WTC11 (cell line): ENCODE data around the gene ARL10. TPM values are rescaled to one million over a fixed set of nuclear protein-coding genes. Genes with fewer than 3 reads are reported as not detected.
A peak's percentile ranks its signal among the peaks of the same experiment; 100 is the strongest.

Experiments
- AFF4 ChIP-seq: sonication (generic); formaldehyde crosslinking; IDR thresholded peaks from 2 replicates; pipeline ENCODE4 v1.8.1; 2023; ENCODE audit warnings: mild to moderate bottlenecking, missing genetic modification reagents, borderline replicate concordance
- ATF2 ChIP-seq: sonication (generic); formaldehyde crosslinking; IDR thresholded peaks from 2 replicates; pipeline ENCODE4 v1.8.1; 2022; ENCODE audit warnings: low read depth, missing genetic modification reagents, borderline replicate concordance
- ATF6 ChIP-seq: sonication (generic); formaldehyde crosslinking; IDR thresholded peaks from 2 replicates; pipeline ENCODE4 v1.8.1; 2023; ENCODE audit warnings: mild to moderate bottlenecking, missing genetic modification reagents
- CBFB ChIP-seq: sonication (generic); formaldehyde crosslinking; IDR thresholded peaks from 2 replicates; pipeline ENCODE4 v1.8.1; 2022; ENCODE audit warnings: mild to moderate bottlenecking, low read depth, missing genetic modification reagents
- E2F4 ChIP-seq: sonication (generic); formaldehyde crosslinking; IDR thresholded peaks from 2 replicates; pipeline ENCODE4 v1.8.1; 2022; ENCODE audit warnings: low read depth, mild to moderate bottlenecking, moderate library complexity, missing genetic modification reagents, borderline replicate concordance
- FOXK1 ChIP-seq: sonication (generic); formaldehyde crosslinking; IDR thresholded peaks from 2 replicates; pipeline ENCODE4 v1.8.0; 2022; ENCODE audit warnings: mild to moderate bottlenecking, moderate library complexity, missing genetic modification reagents
- IRF1 ChIP-seq: sonication (generic); formaldehyde crosslinking; IDR thresholded peaks from 2 replicates; pipeline ENCODE4 v1.8.0; 2023; ENCODE audit warnings: missing genetic modification reagents
- MAX ChIP-seq: sonication (generic); formaldehyde crosslinking; IDR thresholded peaks from 2 replicates; pipeline ENCODE4 v1.8.0; 2022; ENCODE audit warnings: mild to moderate bottlenecking, missing genetic modification reagents
- MXD4 ChIP-seq: fragments of 250-450 bp; sonication (Bioruptor Pico); IDR thresholded peaks from 2 replicates; pipeline ENCODE4 v1.8.0; 2021; ENCODE audit warnings: mild to moderate bottlenecking, moderate library complexity, borderline replicate concordance
- NR3C1 ChIP-seq: sonication (generic); formaldehyde crosslinking; conservative IDR thresholded peaks from 2 replicates; pipeline ENCODE4 v1.8.1; 2023; ENCODE audit warnings: low read depth, mild to moderate bottlenecking, missing genetic modification reagents
- RELA ChIP-seq: sonication (generic); formaldehyde crosslinking; IDR thresholded peaks from 2 replicates; pipeline ENCODE4 v1.8.1; 2022; ENCODE audit warnings: missing genetic modification reagents, mild to moderate bottlenecking, borderline replicate concordance
- SMAD3 ChIP-seq: sonication (generic); formaldehyde crosslinking; IDR thresholded peaks from 2 replicates; pipeline ENCODE4 v1.8.0; 2022; ENCODE audit warnings: missing genetic modification reagents, mild to moderate bottlenecking, borderline replicate concordance
- SOX15 ChIP-seq: fragments of 250-450 bp; sonication (Bioruptor Pico); IDR thresholded peaks from 2 replicates; pipeline ENCODE4 v1.9.0; 2021; ENCODE audit warnings: mild to moderate bottlenecking
- SP1 ChIP-seq: sonication (generic); formaldehyde crosslinking; conservative IDR thresholded peaks from 2 replicates; pipeline ENCODE4 v1.8.1; 2022; ENCODE audit warnings: missing genetic modification reagents
- TEAD4 ChIP-seq: sonication (generic); formaldehyde crosslinking; IDR thresholded peaks from 2 replicates; pipeline ENCODE4 v1.8.0; 2022; ENCODE audit warnings: mild to moderate bottlenecking, missing genetic modification reagents
- USF1 ChIP-seq: sonication (generic); formaldehyde crosslinking; IDR thresholded peaks from 2 replicates; pipeline ENCODE4 v1.8.0; 2022; ENCODE audit warnings: mild to moderate bottlenecking, missing genetic modification reagents
- ZNF138 ChIP-seq: sonication (generic); formaldehyde crosslinking; conservative IDR thresholded peaks from 2 replicates; pipeline ENCODE4 v1.8.1; 2022; ENCODE audit warnings: mild to moderate bottlenecking, moderate library complexity, missing genetic modification reagents
- ZNF281 ChIP-seq: sonication (generic); formaldehyde crosslinking; IDR thresholded peaks from 2 replicates; pipeline ENCODE4 v1.8.0; 2023; ENCODE audit warnings: mild to moderate bottlenecking, missing genetic modification reagents
- ZNF416 ChIP-seq: fragments of 250-450 bp; sonication (Bioruptor Pico); IDR thresholded peaks from 2 replicates; pipeline ENCODE4 v1.9.0; 2021; ENCODE audit warnings: mild to moderate bottlenecking, inconsistent platforms
- total RNA-seq: library from RNA; stranded (reverse); gene quantifications from 3 replicates; pipeline ENCODE4 v1.2.3, GENCODE V29; 2021

Gene ARL10
- total RNA-seq, 1 experiment from 2014 or later: 6.8 TPM

- TF ChIP-seq ZNF281 (CRISPR knock-in tag) (no peak), ATF6 (CRISPR knock-in tag) (no peak), USF1 (CRISPR knock-in tag) (0 out of 2 replicates have a peak, but pooled peaks have one; percentile 59), AFF4 (CRISPR knock-in tag) (no peak), E2F4 (CRISPR knock-in tag) (no peak), FOXK1 (CRISPR knock-in tag) (peak; percentile 75), SOX15 (CRISPR knock-in tag) (no peak), ZNF138 (CRISPR knock-in tag) (no peak), CBFB (CRISPR knock-in tag) (0 out of 2 replicates have a peak, but pooled peaks have one; percentile 0), NR3C1 (CRISPR knock-in tag) (no peak), MAX (CRISPR knock-in tag) (peak; percentile 98), RELA (CRISPR knock-in tag) (0 out of 2 replicates have a peak, but pooled peaks have one; percentile 66), TEAD4 (CRISPR knock-in tag) (peak; percentile 25; the same call in 1 of the 2 replicates), SMAD3 (0 out of 2 replicates have a peak, but pooled peaks have one; percentile 1), ATF2 (CRISPR knock-in tag) (no peak), IRF1 (CRISPR knock-in tag) (no peak), MXD4 (CRISPR knock-in tag) (no peak), ZNF416 (0 out of 2 replicates have a peak, but pooled peaks have one; percentile 9), SP1 (peak; percentile 85)
Observed at GRCh38 chr5:176388444-176389134, 23.3 kb downstream of the ARL10 start, which contains the start of the genes HIGD2A and NOP16 (continued).
